Natural killer cell (primary cell): Measurements from ENCODE around the gene EPC2. TPM values are rescaled to one million over a fixed set of nuclear protein-coding genes. Genes with fewer than 3 reads are reported as not detected.

Source experiments
- ATAC-seq, 3 donors: fragments of 150-1000 bp in 2 of 3; fragments of 200-7000 bp in 1 of 3; cut with Tn5 transposase; 1 replicate in 1 of 3; 2 replicates in 2 of 3; pipeline ENCODE4 v1.10.0; 2021; ENCODE audit warnings: mild to moderate bottlenecking in 2 of 3, moderate library complexity in 2 of 3
- DNase-seq, 2 donors: peaks; one replicate each; pipeline versions ENCODE4 v3.0.0 to v3.0.0-alpha.2; 2013 to 2021; ENCODE audit warnings: mixed read lengths in 1 of 2
- H3K27ac ChIP-seq: one replicate; pipeline ENCODE4 v1.5.1; 2013; ENCODE audit warnings: mild to moderate bottlenecking, low read length
- H3K27me3 ChIP-seq: one replicate; pipeline ENCODE4 v1.6.1; 2013; ENCODE audit warnings: low read length; ENCODE audit not compliant: control insufficient read depth, insufficient read depth
- H3K36me3 ChIP-seq: one replicate; pipeline ENCODE4 v1.6.1; 2013; ENCODE audit warnings: low read length; ENCODE audit not compliant: control insufficient read depth, insufficient read depth
- H3K4me1 ChIP-seq: one replicate; pipeline ENCODE4 v1.6.1; 2013; ENCODE audit warnings: low read length; ENCODE audit not compliant: control insufficient read depth, insufficient read depth
- H3K4me3 ChIP-seq: one replicate; pipeline ENCODE4 v1.5.1; 2013; ENCODE audit warnings: low read length
- H3K9me3 ChIP-seq: one replicate; pipeline ENCODE4 v1.6.1; 2013; ENCODE audit warnings: low read length; ENCODE audit not compliant: control insufficient read depth, insufficient read depth
- H3K27ac Mint-ChIP-seq, 2 donors: one replicate each; pipeline ENCODE4 v1.8.0; 2022; ENCODE audit warnings: mild to moderate bottlenecking in 2 of 2, mixed read lengths in 2 of 2, moderate library complexity in 1 of 2
- H3K27me3 Mint-ChIP-seq, 2 donors: one replicate each; pipeline ENCODE4 v1.8.0; 2022; ENCODE audit warnings: low read depth in 2 of 2, mixed read lengths in 2 of 2
- H3K36me3 Mint-ChIP-seq: one replicate; pipeline ENCODE4 v1.8.0; 2022; ENCODE audit warnings: mixed read lengths
- H3K4me1 Mint-ChIP-seq, 2 donors: one replicate each; pipeline ENCODE4 v1.8.0; 2022; ENCODE audit warnings: mixed read lengths in 2 of 2
- H3K4me3 Mint-ChIP-seq: one replicate; pipeline ENCODE4 v1.8.0; 2022; ENCODE audit warnings: mild to moderate bottlenecking, moderate library complexity, mixed read lengths
- H3K9me3 Mint-ChIP-seq, 2 donors: one replicate each; pipeline ENCODE4 v1.8.0; 2022; ENCODE audit warnings: mixed read lengths in 2 of 2
- WGBS: methylation state at CpG from one replicate; pipeline ENCODE4 v1.1.7; 2013; ENCODE audit warnings: missing lambda C conversion rate; ENCODE audit not compliant: insufficient coverage; 5-methylcytosine and 5-hydroxymethylcytosine counted together
- intact Hi-C: fragments of 100-400 bp; cut with micrococcal nuclease; formaldehyde crosslinking; loops from one replicate; pipeline ENCODE4 v1.14.2; 2022
- total RNA-seq, 4 donors: library from RNA; stranded (reverse); fragments of 120-200 nt in 1 of 4; gene quantifications; one replicate each; pipeline versions ENCODE4 v1.2.3 to v1.2.4, GENCODE V29; 2013 to 2022
- TF ChIP-seq, protein P1 (sequence below): fragments of 200-600 bp; IDR thresholded peaks from one replicate; pipeline ENCODE4 v1.8.0; 2022; ENCODE audit warnings: antibody characterized with exemption

Gene EPC2
- total RNA-seq, 3 donors from 2014 or later (not counting 1 experiment from before 2014, with no cell fraction given), result 64.6 to 76.3 (median 66.1) TPM

DNA sequence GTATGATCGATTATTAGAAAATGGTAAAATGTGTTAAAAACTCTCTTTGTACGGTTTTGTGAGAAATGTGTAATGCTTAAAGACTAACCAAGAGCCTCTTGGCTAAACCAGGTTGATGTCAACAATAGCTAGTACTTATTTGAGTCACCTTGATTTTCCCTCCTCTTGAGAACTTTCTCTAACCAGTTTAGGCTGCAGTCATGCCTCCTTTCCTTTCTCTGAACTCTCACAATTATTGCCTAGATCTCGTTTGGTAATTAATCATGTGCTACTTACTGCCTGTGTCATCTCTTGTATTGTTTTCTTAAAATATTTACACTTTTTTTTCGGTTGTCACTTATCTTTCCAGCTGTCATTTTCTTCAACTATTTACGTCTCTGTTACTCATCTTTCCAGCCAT lies 1.1 kb upstream of the EPC2 start:
- ATAC-seq (no peak), DNase-seq (peak in 1 of 2 donors; percentile 23)
- Histone ChIP-seq H3K36me3 (no peaks in the 10 kb centered on the region), H3K9me3 (no peaks in the 10 kb centered on the region), H3K4me3 (no peak overlapping the region), H3K27ac (no peak overlapping the region), H3K4me1 (peaks cover 11% of the 10 kb centered on the region), H3K27me3 (peaks cover 13% of the 10 kb centered on the region)
- TF ChIP-seq, protein P1, sequence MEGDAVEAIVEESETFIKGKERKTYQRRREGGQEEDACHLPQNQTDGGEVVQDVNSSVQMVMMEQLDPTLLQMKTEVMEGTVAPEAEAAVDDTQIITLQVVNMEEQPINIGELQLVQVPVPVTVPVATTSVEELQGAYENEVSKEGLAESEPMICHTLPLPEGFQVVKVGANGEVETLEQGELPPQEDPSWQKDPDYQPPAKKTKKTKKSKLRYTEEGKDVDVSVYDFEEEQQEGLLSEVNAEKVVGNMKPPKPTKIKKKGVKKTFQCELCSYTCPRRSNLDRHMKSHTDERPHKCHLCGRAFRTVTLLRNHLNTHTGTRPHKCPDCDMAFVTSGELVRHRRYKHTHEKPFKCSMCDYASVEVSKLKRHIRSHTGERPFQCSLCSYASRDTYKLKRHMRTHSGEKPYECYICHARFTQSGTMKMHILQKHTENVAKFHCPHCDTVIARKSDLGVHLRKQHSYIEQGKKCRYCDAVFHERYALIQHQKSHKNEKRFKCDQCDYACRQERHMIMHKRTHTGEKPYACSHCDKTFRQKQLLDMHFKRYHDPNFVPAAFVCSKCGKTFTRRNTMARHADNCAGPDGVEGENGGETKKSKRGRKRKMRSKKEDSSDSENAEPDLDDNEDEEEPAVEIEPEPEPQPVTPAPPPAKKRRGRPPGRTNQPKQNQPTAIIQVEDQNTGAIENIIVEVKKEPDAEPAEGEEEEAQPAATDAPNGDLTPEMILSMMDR, result no peak
- Mint-ChIP-seq H3K9me3 (no peaks in the 10 kb centered on the region), H3K27ac (peak overlapping the region; percentile 95 to 99), H3K36me3 (no peaks in the 10 kb centered on the region), H3K4me1 (peaks cover 10 to 26% of the 10 kb centered on the region in 2 donors), H3K4me3 (peak overlapping the region; percentile 95), H3K27me3 (peaks cover 4 to 37% of the 10 kb centered on the region in 2 donors)
- WGBS, result 24% methylated on average over 5 of the region's 5 CpGs
- intact Hi-C loops, result no loop called here

DNA sequence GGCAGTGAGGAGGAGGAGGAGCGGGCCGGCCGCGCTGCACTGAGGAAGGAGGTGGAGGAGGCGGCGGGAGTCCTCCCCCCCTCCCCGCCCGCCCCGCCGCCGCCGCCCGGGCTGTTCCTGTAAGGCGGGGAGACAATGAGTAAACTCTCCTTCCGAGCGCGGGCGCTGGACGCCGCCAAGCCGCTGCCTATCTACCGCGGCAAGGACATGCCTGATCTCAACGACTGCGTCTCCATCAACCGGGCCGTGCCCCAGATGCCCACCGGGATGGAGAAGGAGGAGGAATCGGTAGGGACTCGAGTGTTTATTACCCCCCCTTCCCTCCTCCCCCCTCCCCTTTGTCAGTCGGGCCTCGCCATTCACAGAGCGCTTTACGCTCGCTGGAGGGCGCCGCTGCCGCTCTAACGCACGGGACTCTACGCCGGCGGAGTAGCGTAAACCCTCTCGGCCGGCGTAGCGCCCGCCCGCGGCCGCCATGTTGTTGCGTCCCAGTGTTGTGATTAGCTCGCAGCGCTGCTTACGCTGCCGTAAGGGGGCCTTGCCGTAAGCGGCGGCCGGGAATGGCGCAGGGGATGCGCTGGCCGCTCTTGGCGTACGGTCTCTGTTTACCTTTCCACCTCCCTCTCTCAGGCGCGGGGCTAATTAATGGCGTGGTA lies 460 bp downstream of the EPC2 start:
- peaks cover 24 to 42% of the 10 kb centered on the region in 2 donors for H3K4me1 Mint-ChIP-seq
- intact Hi-C loops, result loop anchor here (1.0 to 5.0 kb wide), 2 partner anchors 37 to 624 kb away; partner anchors contain the start of gene MBD5
- DNase-seq (peak; percentile 93 to 98), ATAC-seq (peak; percentile 77 to 91 (median 78))
- Histone ChIP-seq H3K4me3 (peak overlapping the region; percentile 82), H3K36me3 (no peaks in the 10 kb centered on the region), H3K9me3 (no peaks in the 10 kb centered on the region), H3K4me1 (peaks cover 11% of the 10 kb centered on the region), H3K27ac (peak overlapping the region; percentile 97), H3K27me3 (peaks cover 13% of the 10 kb centered on the region)
- TF ChIP-seq, protein P1, result peak; percentile 20
- peaks cover 4 to 25% of the 10 kb centered on the region in 2 donors for H3K27me3 Mint-ChIP-seq
- no peaks in the 10 kb centered on the region for H3K9me3 Mint-ChIP-seq
- peak overlapping the region; percentile 95 for H3K4me3 Mint-ChIP-seq
- peak overlapping the region; percentile 95 to 99 for H3K27ac Mint-ChIP-seq
- 0% methylated on average over 45 of the region's 69 CpGs for WGBS
- H3K36me3 Mint-ChIP-seq, result no peaks in the 10 kb centered on the region

DNA sequence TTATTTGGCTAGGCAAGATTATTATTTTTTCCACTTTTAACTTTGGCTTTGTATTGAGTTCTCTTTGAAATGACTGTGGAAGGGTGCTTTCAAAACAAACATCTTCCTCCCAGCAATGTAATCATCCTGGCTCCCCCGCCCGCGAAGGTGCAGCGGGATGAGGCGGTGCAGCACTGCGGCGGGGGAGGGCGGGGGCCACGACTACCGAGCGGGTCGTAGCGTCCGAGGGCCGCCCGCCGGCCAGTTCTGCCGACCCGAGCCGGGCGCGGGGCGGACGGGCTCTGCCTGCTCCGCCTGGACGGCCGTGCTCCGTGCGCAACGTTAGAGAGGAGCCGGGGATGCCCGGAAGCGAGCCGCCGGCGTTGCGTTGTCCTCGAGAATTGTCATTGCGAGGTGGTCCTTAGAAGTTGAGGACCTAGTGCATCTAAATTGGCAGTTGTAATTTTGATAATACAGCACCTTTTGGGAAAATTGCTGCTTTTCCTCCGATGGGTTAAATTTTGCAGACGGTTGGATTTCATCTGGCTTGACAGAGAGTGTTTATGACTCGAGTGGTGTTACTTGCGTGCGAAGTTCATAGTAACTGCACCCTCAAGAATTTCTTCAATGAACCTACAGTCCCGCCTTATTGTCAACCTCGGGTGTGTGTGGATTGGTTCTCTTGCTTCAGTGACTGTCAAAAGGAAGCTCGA lies 1.1 kb downstream of the EPC2 start:
- peak; percentile 50 to 94 for DNase-seq
- H3K27me3 Mint-ChIP-seq, result peaks cover 4 to 25% of the 10 kb centered on the region in 2 donors
- H3K36me3 Mint-ChIP-seq, result no peaks in the 10 kb centered on the region
- no peaks in the 10 kb centered on the region for H3K9me3 Mint-ChIP-seq
- intact Hi-C loops, result loop anchor here (1.0 to 5.0 kb wide), 3 partner anchors 14 to 624 kb away; partner anchors contain the start of gene MBD5
- H3K9me3 ChIP-seq, result no peaks in the 10 kb centered on the region
- no peaks in the 10 kb centered on the region for H3K36me3 ChIP-seq
- peaks cover 30 to 48% of the 10 kb centered on the region in 2 donors for H3K4me1 Mint-ChIP-seq
- H3K4me3 Mint-ChIP-seq, result peak overlapping the region; percentile 95
- H3K27me3 ChIP-seq, result peaks cover 13% of the 10 kb centered on the region
- peak; percentile 57 to 68 (median 62) for ATAC-seq
- peak overlapping the region; percentile 95 to 99 for H3K27ac Mint-ChIP-seq
- under 1% methylated on average over 47 of the region's 47 CpGs for WGBS
- H3K4me3 ChIP-seq, result peak overlapping the region; percentile 82
- TF ChIP-seq, protein P1, result no peak
- H3K4me1 ChIP-seq, result peaks cover 11% of the 10 kb centered on the region
- H3K27ac ChIP-seq, result peak overlapping the region; percentile 97
